HEK293 (cell line): ENCODE data around the gene KIF1A.

Experiments
- CTCF ChIA-PET: fragments of 350-600 bp; formaldehyde crosslinking; extraction: SDS; loops from one replicate; lab custom pipeline; 2021; ENCODE audit warnings: antibody characterized with exemption; lab: Yijun Ruan, JAX
- POLR2A ChIA-PET: fragments of 300-600 bp; formaldehyde crosslinking; extraction: SDS; loops from one replicate; lab custom pipeline; 2020; ENCODE audit warnings: antibody characterized with exemption, inconsistent platforms; lab: Yijun Ruan, JAX
- H3K27ac ChIP-seq: fragments of 200-500 bp; sonication (Bioruptor generic); 2 replicates; pipeline ENCODE4 v1.5.1; 2014; ENCODE audit warnings: low read depth, low read length, control low read depth, inconsistent platforms; ENCODE audit errors: extremely low read depth
- H3K36me3 ChIP-seq, 2 experiments: fragments of 200-500 bp in 1 of 2; sonication (Bioruptor generic) in 1 of 2; 1 replicate in 1 of 2; 2 replicates in 1 of 2; pipeline ENCODE4 v1.5.1; 2014 to 2017; ENCODE audit warnings: inconsistent platforms in 2 of 2, low read length in 2 of 2; ENCODE audit not compliant: control insufficient read depth in 2 of 2, insufficient read depth in 1 of 2
- H3K4me1 ChIP-seq: fragments of 200-500 bp; sonication (Bioruptor generic); 2 replicates; pipeline ENCODE4 v1.5.1; 2014; ENCODE audit warnings: mild to moderate bottlenecking, low read length, inconsistent platforms; ENCODE audit not compliant: control insufficient read depth, insufficient read depth
- H3K4me3 ChIP-seq: 2 replicates; pipeline ENCODE4 v1.5.1; 2011; ENCODE audit warnings: low read depth, mild to moderate bottlenecking, control low read depth, low read length, moderate library complexity
- H3K9me3 ChIP-seq: fragments of 200-500 bp; sonication (Bioruptor generic); 2 replicates; pipeline ENCODE4 v1.5.1; 2014; ENCODE audit warnings: low read depth, low read length, inconsistent platforms; ENCODE audit not compliant: control insufficient read depth, insufficient read depth
- IKZF3 ChIP-seq: fragments of 450-650 bp; IDR thresholded peaks from 2 replicates; pipeline ENCODE4 v1.5.0; 2018; ENCODE audit warnings: missing biosample characterization, mild to moderate bottlenecking, missing genetic modification characterization, moderate library complexity
- KLF16 ChIP-seq: fragments of 450-650 bp; formaldehyde crosslinking; IDR thresholded peaks from 2 replicates; pipeline ENCODE4 v1.5.1; 2017; ENCODE audit warnings: missing biosample characterization, missing genetic modification characterization
- PRDM6 ChIP-seq: fragments of 450-650 bp; formaldehyde crosslinking; IDR thresholded peaks from 2 replicates; pipeline ENCODE4 v1.5.1; 2017; ENCODE audit warnings: missing biosample characterization, missing genetic modification characterization
- YY2 ChIP-seq: fragments of 450-650 bp; formaldehyde crosslinking; IDR thresholded peaks from 2 replicates; pipeline ENCODE4 v1.5.1; 2016; ENCODE audit warnings: missing biosample characterization, missing genetic modification characterization
- ZBTB1 ChIP-seq: fragments of 450-650 bp; formaldehyde crosslinking; IDR thresholded peaks from 2 replicates; pipeline ENCODE4 v1.5.1; 2016; ENCODE audit warnings: missing biosample characterization, missing genetic modification characterization
- ZFP41 ChIP-seq: fragments of 450-650 bp; formaldehyde crosslinking; IDR thresholded peaks from 2 replicates; pipeline ENCODE4 v1.5.1; 2016; ENCODE audit warnings: missing biosample characterization, missing genetic modification characterization, borderline replicate concordance
- ZIC2 ChIP-seq: fragments of 450-650 bp; formaldehyde crosslinking; IDR thresholded peaks from 2 replicates; pipeline ENCODE4 v1.5.1; 2016; ENCODE audit warnings: missing biosample characterization, missing genetic modification characterization
- ZNF133 ChIP-seq: fragments of 450-650 bp; formaldehyde crosslinking; IDR thresholded peaks from 2 replicates; pipeline ENCODE4 v1.5.1; 2016; ENCODE audit warnings: missing biosample characterization, missing genetic modification characterization
- ZNF146 ChIP-seq: fragments of 450-650 bp; formaldehyde crosslinking; IDR thresholded peaks from 2 replicates; pipeline ENCODE4 v1.5.1; 2016; ENCODE audit warnings: missing biosample characterization, missing genetic modification characterization
- ZNF548 ChIP-seq: fragments of 450-650 bp; formaldehyde crosslinking; IDR thresholded peaks from 2 replicates; pipeline ENCODE4 v1.5.1; 2016; ENCODE audit warnings: missing biosample characterization, missing genetic modification characterization
- ZNF558 ChIP-seq: fragments of 450-650 bp; formaldehyde crosslinking; IDR thresholded peaks from 2 replicates; pipeline ENCODE4 v1.5.1; 2016; ENCODE audit warnings: missing biosample characterization, missing genetic modification characterization
- ZNF560 ChIP-seq: fragments of 450-650 bp; formaldehyde crosslinking; IDR thresholded peaks from 2 replicates; pipeline ENCODE4 v1.5.1; 2017; ENCODE audit warnings: missing biosample characterization, missing genetic modification characterization, borderline replicate concordance
- ZNF585B ChIP-seq: fragments of 450-650 bp; formaldehyde crosslinking; IDR thresholded peaks from 2 replicates; pipeline ENCODE4 v1.5.1; 2016; ENCODE audit warnings: missing biosample characterization, missing genetic modification characterization
- ZNF600 ChIP-seq: fragments of 450-650 bp; formaldehyde crosslinking; IDR thresholded peaks from 2 replicates; pipeline ENCODE4 v1.5.1; 2016; ENCODE audit warnings: missing biosample characterization, missing genetic modification characterization
- ZNF677 ChIP-seq: fragments of 450-650 bp; IDR thresholded peaks from 2 replicates; pipeline ENCODE4 v1.5.0; 2018; ENCODE audit warnings: missing biosample characterization, mild to moderate bottlenecking, missing genetic modification characterization, moderate library complexity
- ZNF785 ChIP-seq: fragments of 450-650 bp; formaldehyde crosslinking; IDR thresholded peaks from 2 replicates; pipeline ENCODE4 v1.5.1; 2016; ENCODE audit warnings: missing biosample characterization, missing genetic modification characterization
- TF ChIP-seq, protein P1 (sequence below): fragments of 450-650 bp; formaldehyde crosslinking; IDR thresholded peaks from 2 replicates; pipeline ENCODE4; 2016; ENCODE audit warnings: missing biosample characterization, missing genetic modification characterization
- TF ChIP-seq, protein P2 (sequence below): fragments of 450-650 bp; formaldehyde crosslinking; IDR thresholded peaks from 2 replicates; pipeline ENCODE4 v1.5.1; 2016; ENCODE audit warnings: missing biosample characterization, missing genetic modification characterization
- TF ChIP-seq, protein P3 (sequence below): fragments of 450-650 bp; formaldehyde crosslinking; conservative IDR thresholded peaks from 2 replicates; pipeline ENCODE4 v1.5.1; 2016; ENCODE audit warnings: low read depth, missing biosample characterization, missing genetic modification characterization
- TF ChIP-seq, protein P4 (sequence below): fragments of 450-650 bp; formaldehyde crosslinking; IDR thresholded peaks from 2 replicates; pipeline ENCODE4 v1.5.1; 2016; ENCODE audit warnings: missing biosample characterization, missing genetic modification characterization, borderline replicate concordance

KIF1A gene

DNA sequence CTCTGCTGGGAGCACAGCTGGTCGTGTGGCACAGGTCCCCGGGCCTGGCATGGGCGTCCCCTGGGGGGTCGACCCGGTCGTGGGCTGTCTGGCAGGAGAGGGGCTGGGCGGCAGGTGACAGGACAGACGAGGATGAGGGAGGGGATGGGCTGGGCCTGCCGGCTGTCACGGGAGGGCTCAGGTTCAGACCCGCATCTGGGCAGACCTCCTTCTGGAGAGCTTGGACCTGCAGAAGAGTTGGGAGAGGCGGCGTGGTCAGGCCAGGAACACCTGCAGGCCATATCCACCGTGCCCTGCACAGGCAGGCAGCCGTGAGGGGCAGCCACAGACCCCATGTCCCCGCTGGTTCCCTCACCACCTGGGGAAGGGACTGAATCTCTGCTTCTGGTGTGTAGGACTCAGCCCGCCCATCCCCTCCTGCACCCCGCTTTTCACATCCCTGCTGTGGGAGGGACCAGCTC lies 102.8 kb downstream of the KIF1A start (continued):
- TF ChIP-seq IKZF3 (no peak), ZNF600 (tag by site-specific recombination) (no peak), ZNF785 (tag by site-specific recombination) (no peak)
- TF ChIP-seq, protein P1, sequence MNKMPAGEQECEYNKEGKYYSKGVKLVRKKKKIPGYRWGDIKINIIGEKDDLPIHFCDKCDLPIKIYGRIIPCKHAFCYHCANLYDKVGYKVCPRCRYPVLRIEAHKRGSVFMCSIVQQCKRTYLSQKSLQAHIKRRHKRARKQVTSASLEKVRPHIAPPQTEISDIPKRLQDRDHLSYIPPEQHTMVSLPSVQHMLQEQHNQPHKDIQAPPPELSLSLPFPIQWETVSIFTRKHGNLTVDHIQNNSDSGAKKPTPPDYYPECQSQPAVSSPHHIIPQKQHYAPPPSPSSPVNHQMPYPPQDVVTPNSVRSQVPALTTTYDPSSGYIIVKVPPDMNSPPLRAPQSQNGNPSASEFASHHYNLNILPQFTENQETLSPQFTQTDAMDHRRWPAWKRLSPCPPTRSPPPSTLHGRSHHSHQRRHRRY (tag by site-specific recombination) = no peak
- TF ChIP-seq, all 188 proteins: peak for 0

GRCh38 chr2:240716130-240716798 lies 103.8 kb downstream of the KIF1A start:
- no peak overlapping the region for H3K27ac ChIP-seq
- no peaks in the 10 kb centered on the region for H3K9me3 ChIP-seq
- TF ChIP-seq YY2 (no peak), ZNF133 (tag by site-specific recombination) (no peak), ZNF146 (tag by site-specific recombination) (no peak), ZNF560 (no peak), ZNF558 (no peak)
- TF ChIP-seq, protein P2, sequence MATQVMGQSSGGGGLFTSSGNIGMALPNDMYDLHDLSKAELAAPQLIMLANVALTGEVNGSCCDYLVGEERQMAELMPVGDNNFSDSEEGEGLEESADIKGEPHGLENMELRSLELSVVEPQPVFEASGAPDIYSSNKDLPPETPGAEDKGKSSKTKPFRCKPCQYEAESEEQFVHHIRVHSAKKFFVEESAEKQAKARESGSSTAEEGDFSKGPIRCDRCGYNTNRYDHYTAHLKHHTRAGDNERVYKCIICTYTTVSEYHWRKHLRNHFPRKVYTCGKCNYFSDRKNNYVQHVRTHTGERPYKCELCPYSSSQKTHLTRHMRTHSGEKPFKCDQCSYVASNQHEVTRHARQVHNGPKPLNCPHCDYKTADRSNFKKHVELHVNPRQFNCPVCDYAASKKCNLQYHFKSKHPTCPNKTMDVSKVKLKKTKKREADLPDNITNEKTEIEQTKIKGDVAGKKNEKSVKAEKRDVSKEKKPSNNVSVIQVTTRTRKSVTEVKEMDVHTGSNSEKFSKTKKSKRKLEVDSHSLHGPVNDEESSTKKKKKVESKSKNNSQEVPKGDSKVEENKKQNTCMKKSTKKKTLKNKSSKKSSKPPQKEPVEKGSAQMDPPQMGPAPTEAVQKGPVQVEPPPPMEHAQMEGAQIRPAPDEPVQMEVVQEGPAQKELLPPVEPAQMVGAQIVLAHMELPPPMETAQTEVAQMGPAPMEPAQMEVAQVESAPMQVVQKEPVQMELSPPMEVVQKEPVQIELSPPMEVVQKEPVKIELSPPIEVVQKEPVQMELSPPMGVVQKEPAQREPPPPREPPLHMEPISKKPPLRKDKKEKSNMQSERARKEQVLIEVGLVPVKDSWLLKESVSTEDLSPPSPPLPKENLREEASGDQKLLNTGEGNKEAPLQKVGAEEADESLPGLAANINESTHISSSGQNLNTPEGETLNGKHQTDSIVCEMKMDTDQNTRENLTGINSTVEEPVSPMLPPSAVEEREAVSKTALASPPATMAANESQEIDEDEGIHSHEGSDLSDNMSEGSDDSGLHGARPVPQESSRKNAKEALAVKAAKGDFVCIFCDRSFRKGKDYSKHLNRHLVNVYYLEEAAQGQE (tag by site-specific recombination) = no peak
- TF ChIP-seq, all 188 proteins: peak for 0
- ChIA-PET POLR2A (no interaction called here), CTCF (interaction anchor here (0.6 kb wide), 1 partner anchor 106 kb away, joined by 3 read pairs; no protein-coding TSS in a partner anchor)
- Histone ChIP-seq H3K36me3 (no peaks in the 10 kb centered on the region), H3K4me3 (no peak overlapping the region), H3K4me1 (no peaks in the 10 kb centered on the region)

DNA sequence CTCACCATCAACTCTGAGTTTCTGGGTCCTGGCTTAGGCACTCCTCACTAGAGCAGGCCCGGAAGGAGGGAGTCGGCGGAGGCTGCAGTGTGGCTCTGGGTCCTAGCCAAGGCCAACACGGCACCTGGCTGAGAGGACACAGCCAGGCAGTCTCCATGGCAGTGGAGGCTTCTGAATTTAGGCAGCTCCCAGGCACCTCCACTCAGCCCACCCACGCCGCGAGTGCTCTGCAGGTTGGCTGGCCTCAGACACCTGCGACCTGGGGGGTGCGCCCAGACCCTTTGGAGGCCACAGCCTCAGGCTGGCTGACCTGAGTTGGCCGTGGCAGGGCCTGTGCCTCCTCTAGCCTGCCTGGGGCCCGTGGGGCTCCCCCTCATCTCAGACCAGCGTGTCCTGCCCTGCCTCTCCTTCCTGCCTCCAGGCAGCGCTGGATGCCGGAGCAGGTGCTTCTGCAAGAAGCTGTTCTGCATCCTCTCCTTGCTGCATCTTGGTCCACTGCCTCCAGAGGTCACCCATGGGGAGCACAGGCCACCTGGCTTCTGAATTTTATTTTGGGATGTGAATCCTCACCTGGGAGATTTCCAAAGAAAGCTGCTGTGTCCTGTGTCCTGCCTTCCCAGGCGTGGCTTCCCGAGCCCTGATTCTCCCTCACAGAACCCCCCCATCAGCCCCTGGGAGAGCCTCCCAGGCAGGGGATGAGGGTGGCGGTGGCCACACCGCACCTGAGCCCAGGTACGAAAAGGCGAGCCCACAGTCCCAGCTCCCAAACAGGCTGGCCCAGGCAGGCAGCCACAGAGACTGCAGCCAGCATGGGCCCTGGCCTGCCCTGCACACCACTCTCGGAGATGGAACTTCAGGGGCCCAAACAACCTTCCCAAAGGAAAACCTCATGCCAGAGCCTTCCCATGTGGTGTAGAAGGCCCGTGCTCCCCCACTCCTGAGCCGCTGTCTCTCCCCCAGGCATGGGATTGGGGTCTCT lies 105.0 kb downstream of the KIF1A start:
- Histone ChIP-seq H3K27ac (no peak overlapping the region), H3K4me3 (no peak overlapping the region), H3K4me1 (no peaks in the 10 kb centered on the region), H3K9me3 (no peaks in the 10 kb centered on the region), H3K36me3 (no peaks in the 10 kb centered on the region)
- ChIA-PET POLR2A (no interaction called here), CTCF (interaction anchor here (0.6 kb wide), 2 partner anchors 10 to 98 kb away, joined by 3 to 5 read pairs; no protein-coding TSS in a partner anchor)
- TF ChIP-seq ZNF585B (tag by site-specific recombination) = no peak
- no peak for TF ChIP-seq ZFP41
- no peak for TF ChIP-seq ZBTB1 (tag by site-specific recombination)
- TF ChIP-seq KLF16 = no peak
- TF ChIP-seq, protein P3, sequence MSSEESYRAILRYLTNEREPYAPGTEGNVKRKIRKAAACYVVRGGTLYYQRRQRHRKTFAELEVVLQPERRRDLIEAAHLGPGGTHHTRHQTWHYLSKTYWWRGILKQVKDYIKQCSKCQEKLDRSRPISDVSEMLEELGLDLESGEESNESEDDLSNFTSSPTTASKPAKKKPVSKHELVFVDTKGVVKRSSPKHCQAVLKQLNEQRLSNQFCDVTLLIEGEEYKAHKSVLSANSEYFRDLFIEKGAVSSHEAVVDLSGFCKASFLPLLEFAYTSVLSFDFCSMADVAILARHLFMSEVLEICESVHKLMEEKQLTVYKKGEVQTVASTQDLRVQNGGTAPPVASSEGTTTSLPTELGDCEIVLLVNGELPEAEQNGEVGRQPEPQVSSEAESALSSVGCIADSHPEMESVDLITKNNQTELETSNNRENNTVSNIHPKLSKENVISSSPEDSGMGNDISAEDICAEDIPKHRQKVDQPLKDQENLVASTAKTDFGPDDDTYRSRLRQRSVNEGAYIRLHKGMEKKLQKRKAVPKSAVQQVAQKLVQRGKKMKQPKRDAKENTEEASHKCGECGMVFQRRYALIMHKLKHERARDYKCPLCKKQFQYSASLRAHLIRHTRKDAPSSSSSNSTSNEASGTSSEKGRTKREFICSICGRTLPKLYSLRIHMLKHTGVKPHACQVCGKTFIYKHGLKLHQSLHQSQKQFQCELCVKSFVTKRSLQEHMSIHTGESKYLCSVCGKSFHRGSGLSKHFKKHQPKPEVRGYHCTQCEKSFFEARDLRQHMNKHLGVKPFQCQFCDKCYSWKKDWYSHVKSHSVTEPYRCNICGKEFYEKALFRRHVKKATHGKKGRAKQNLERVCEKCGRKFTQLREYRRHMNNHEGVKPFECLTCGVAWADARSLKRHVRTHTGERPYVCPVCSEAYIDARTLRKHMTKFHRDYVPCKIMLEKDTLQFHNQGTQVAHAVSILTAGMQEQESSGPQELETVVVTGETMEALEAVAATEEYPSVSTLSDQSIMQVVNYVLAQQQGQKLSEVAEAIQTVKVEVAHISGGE (tag by site-specific recombination) = no peak
- TF ChIP-seq ZNF677 = no peak
- TF ChIP-seq ZNF548 = no peak
- TF ChIP-seq PRDM6 (tag by site-specific recombination) = no peak
- TF ChIP-seq, protein P4, sequence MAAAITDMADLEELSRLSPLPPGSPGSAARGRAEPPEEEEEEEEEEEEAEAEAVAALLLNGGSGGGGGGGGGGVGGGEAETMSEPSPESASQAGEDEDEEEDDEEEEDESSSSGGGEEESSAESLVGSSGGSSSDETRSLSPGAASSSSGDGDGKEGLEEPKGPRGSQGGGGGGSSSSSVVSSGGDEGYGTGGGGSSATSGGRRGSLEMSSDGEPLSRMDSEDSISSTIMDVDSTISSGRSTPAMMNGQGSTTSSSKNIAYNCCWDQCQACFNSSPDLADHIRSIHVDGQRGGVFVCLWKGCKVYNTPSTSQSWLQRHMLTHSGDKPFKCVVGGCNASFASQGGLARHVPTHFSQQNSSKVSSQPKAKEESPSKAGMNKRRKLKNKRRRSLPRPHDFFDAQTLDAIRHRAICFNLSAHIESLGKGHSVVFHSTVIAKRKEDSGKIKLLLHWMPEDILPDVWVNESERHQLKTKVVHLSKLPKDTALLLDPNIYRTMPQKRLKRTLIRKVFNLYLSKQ (tag by site-specific recombination) = no peak
- TF ChIP-seq ZIC2 (tag by site-specific recombination) = peak; percentile 14; the same call in 1 of the 2 replicates
